ENCODE results near the gene ZC3HAV1.

DNA sequence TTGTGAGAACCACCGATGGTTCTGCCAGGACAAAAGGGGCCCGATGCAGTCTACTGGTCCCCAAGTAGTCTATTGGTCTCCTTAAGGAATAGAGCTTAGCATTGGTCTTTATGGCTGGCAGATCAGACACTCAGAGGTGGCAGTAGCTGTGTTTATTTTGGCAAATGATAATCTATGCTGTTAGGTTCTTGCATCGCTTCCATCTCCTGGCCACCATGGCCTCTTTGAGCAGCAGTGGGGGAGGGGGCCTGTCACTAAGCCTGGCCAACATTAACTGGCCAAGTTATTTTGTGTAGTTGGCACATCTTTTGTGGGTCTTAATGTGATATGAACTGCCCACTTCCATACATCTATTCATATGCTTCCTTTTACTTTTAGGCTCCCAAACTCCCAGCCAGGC lies 4.5 kb upstream of the ZC3HAV1 start:
- no peak for TF ChIP-seq TAF1 (IDR thresholded peaks at IDR 0.05; ENCODE audit: borderline replicate concordance, insufficient read depth, low read length)
- TF ChIP-seq SIN3A (IDR thresholded peaks at IDR 0.05; ENCODE audit: borderline replicate concordance, insufficient read depth, low read length): no peak
